ENCODE results near the gene SLCO1B1.
"Not testable (repeated sequence)": the region's sequence is repeated elsewhere in the genome, so short reads cannot be mapped to it uniquely, and the experiment has no call there.

The SLCO1B1 gene

GRCh38 chr12:21130998-21131397 is at the start of gene SLCO1B1:
Gene SLCO1B1 (plus strand): TSS chr12:21131194. CDS start chr12:21141575, 10,381 bp downstream.
- DNase-seq (ENCODE audit: low spot score): no peak

- not testable (repeated sequence) for DNase-seq (ENCODE audit: low spot score)
Observed at GRCh38 chr12:21084753-21085152, 46.2 kb upstream of the SLCO1B1 start.

- DNase-seq (ENCODE audit: low spot score): no peak
Observed at GRCh38 chr12:21111732-21112131, 19.3 kb upstream of the SLCO1B1 start.

GRCh38 chr12:21113266-21113665 is 17.7 kb upstream of the SLCO1B1 start:
- DNase-seq (ENCODE audit: low spot score): no peak

- no peak for DNase-seq (ENCODE audit: low spot score)
Observed at GRCh38 chr12:21117995-21118394, 13.0 kb upstream of the SLCO1B1 start.

GRCh38 chr12:21118760-21119159 is 12.2 kb upstream of the SLCO1B1 start:
- no peak for DNase-seq (ENCODE audit: low spot score)

- no peak for DNase-seq (ENCODE audit: low spot score)
Observed at GRCh38 chr12:21129351-21129750, 1.6 kb upstream of the SLCO1B1 start.

GRCh38 chr12:21129906-21130305 is 1.1 kb upstream of the SLCO1B1 start:
- DNase-seq (ENCODE audit: low spot score): no peak

- DNase-seq (ENCODE audit: low spot score): not testable (repeated sequence)
Observed at GRCh38 chr12:21137318-21137999, 6.5 kb downstream of the SLCO1B1 start.

GRCh38 chr12:21138016-21138415 is 7.0 kb downstream of the SLCO1B1 start:
- DNase-seq (ENCODE audit: low spot score): no peak

- DNase-seq (ENCODE audit: low spot score): no peak
Observed at GRCh38 chr12:21144309-21144708, 13.3 kb downstream of the SLCO1B1 start.

GRCh38 chr12:21149861-21150260 is 18.9 kb downstream of the SLCO1B1 start:
- not testable (repeated sequence) for DNase-seq (ENCODE audit: low spot score)

- no peak for DNase-seq (ENCODE audit: low spot score)
Observed at GRCh38 chr12:21151184-21151583, 20.2 kb downstream of the SLCO1B1 start.

GRCh38 chr12:21155522-21156351 is 24.7 kb downstream of the SLCO1B1 start:
- no peak for DNase-seq (ENCODE audit: low spot score)

- DNase-seq (ENCODE audit: low spot score): no peak
Observed at GRCh38 chr12:21165048-21165447, 34.1 kb downstream of the SLCO1B1 start.

GRCh38 chr12:21169878-21170472 is 39.0 kb downstream of the SLCO1B1 start:
- DNase-seq (ENCODE audit: low spot score): peak; percentile 30

GRCh38 chr12:21172079-21172478 is 41.1 kb downstream of the SLCO1B1 start:
- no peak for DNase-seq (ENCODE audit: low spot score)

GRCh38 chr12:21183721-21184275 is 52.8 kb downstream of the SLCO1B1 start:
- no peak for DNase-seq (ENCODE audit: low spot score)

- no peak for DNase-seq (ENCODE audit: low spot score)
Observed at GRCh38 chr12:21190016-21190415, 59.0 kb downstream of the SLCO1B1 start.

- not testable (repeated sequence) for DNase-seq (ENCODE audit: low spot score)
Observed at GRCh38 chr12:21214433-21214832, 83.4 kb downstream of the SLCO1B1 start.

- no peak for DNase-seq (ENCODE audit: low spot score)
Observed at GRCh38 chr12:21219206-21219605, 88.2 kb downstream of the SLCO1B1 start.

- DNase-seq (ENCODE audit: low spot score): no peak
Observed at GRCh38 chr12:21220266-21220665, 89.3 kb downstream of the SLCO1B1 start.

- no peak for DNase-seq (ENCODE audit: low spot score)
Observed at GRCh38 chr12:21221072-21221471, 90.1 kb downstream of the SLCO1B1 start.
